NT2/D1 (cell line): ENCODE measurements around the gene AKR1A1.

Experiments
- SUZ12 ChIP-seq: IDR thresholded peaks from 2 replicates; pipeline ENCODE4 v1.6.1; 2011; ENCODE audit not compliant: insufficient read length, insufficient read depth; ENCODE audit errors: extremely low read depth
- YY1 ChIP-seq: IDR thresholded peaks from 2 replicates; pipeline ENCODE4 v1.6.1; 2011; ENCODE audit not compliant: insufficient read length, insufficient read depth
- ZNF274 ChIP-seq: IDR thresholded peaks from 2 replicates; pipeline ENCODE4 v1.6.1; 2011; ENCODE audit warnings: mild to moderate bottlenecking, low read depth, low read length

- TF ChIP-seq ZNF274: no peak
- TF ChIP-seq YY1: no peak
- no peak for TF ChIP-seq SUZ12
Observed at GRCh38 chr1:45541193-45541592, 9.4 kb upstream of the AKR1A1 start.
